Hepatocyte (in vitro differentiated cells): ENCODE measurements around the gene UBXN7.

Experiments used
- CTCF ChIP-seq: fragments of 200-600 bp; sonication (generic); IDR thresholded peaks from 2 replicates; pipeline ENCODE4 v1.5.1; 2016; ENCODE audit warnings: antibody characterized with exemption, mild to moderate bottlenecking; ENCODE audit not compliant: poor library complexity
- EZH2 ChIP-seq: fragments of 200-600 bp; sonication (generic); IDR thresholded peaks from 2 replicates; pipeline ENCODE4 v1.6.1; 2016; ENCODE audit warnings: antibody characterized with exemption, mild to moderate bottlenecking, borderline replicate concordance
- EZH2phosphoT487 ChIP-seq: fragments of 200-600 bp; sonication (generic); IDR thresholded peaks from one replicate; pipeline ENCODE4 v1.6.1; 2018; ENCODE audit warnings: antibody characterized with exemption, mild to moderate bottlenecking, low read depth, moderate library complexity; ENCODE audit not compliant: unreplicated experiment, severe bottlenecking

- TF ChIP-seq CTCF (no peak), EZH2 (no peak), EZH2phosphoT487 (no peak)
Observed at GRCh38 chr3:196336319-196337145, 95.7 kb downstream of the UBXN7 start.
